ENCODE data around the gene SLIT3. TPM values are rescaled to one million over a fixed set of nuclear protein-coding genes. Genes with fewer than 3 reads are reported as not detected.
A peak's percentile ranks its signal among the peaks of the same experiment; 100 is the strongest.

SLIT3 gene
- total and polyA plus RNA-seq, 2 donors from 2014 or later, result 14.5 to 54.1 TPM

- no peak overlapping the region for H3K4me3 ChIP-seq (ENCODE audit: low read length in 3 of 3)
- no peak for TF ChIP-seq CTCF (IDR thresholded peaks at IDR 0.05; ENCODE audit: borderline replicate concordance, extremely low read depth, insufficient read depth)
- no peaks in the 10 kb centered on the region for H3K27me3 ChIP-seq (ENCODE audit: control insufficient read depth, insufficient read depth, low read length)
- DNase-seq (peak in 4 of 5 donors; percentile 52 to 68 (median 54)), FAIRE-seq (no peak)
- no peaks in the 10 kb centered on the region for H3K36me3 ChIP-seq (ENCODE audit: control insufficient read depth in 2 of 3, insufficient read depth in 3 of 3, low read length in 3 of 3)
- peaks cover 0 to 6% (median 0%) of the 10 kb centered on the region in 3 donors for H3K4me1 ChIP-seq (ENCODE audit: control insufficient read depth in 2 of 3, insufficient read depth in 2 of 3, low read depth in 1 of 3, low read length in 3 of 3)
- intact Hi-C loops (cut with DNase I), result no loop called here
- no peak overlapping the region for H3K27ac ChIP-seq (ENCODE audit: low read depth in 2 of 2, low read length in 2 of 2)
- H3K9me3 ChIP-seq (ENCODE audit: control insufficient read depth in 2 of 3, insufficient read depth in 1 of 3, low read length in 3 of 3), result no peaks in the 10 kb centered on the region
- H3K9ac ChIP-seq (ENCODE audit: low read length in 3 of 3), result no peak overlapping the region
Measured at GRCh38 chr5:169081000-169081724, 219.8 kb downstream of the SLIT3 start.

GRCh38 chr5:169080448-169080911, 220.5 kb downstream of the SLIT3 start:
- peaks cover 0 to 6% (median 0%) of the 10 kb centered on the region in 3 donors for H3K4me1 ChIP-seq (ENCODE audit: control insufficient read depth in 2 of 3, insufficient read depth in 2 of 3, low read depth in 1 of 3, low read length in 3 of 3)
- no peaks in the 10 kb centered on the region for H3K27me3 ChIP-seq (ENCODE audit: control insufficient read depth, insufficient read depth, low read length)
- intact Hi-C loops (cut with DNase I), result no loop called here
- no peak overlapping the region for H3K9ac ChIP-seq (ENCODE audit: low read length in 3 of 3)
- H3K27ac ChIP-seq (ENCODE audit: low read depth in 2 of 2, low read length in 2 of 2), result no peak overlapping the region
- DNase-seq, result peak in 3 of 5 donors; percentile 36 to 60 (median 59)
- H3K36me3 ChIP-seq (ENCODE audit: control insufficient read depth in 2 of 3, insufficient read depth in 3 of 3, low read length in 3 of 3), result no peaks in the 10 kb centered on the region
- no peaks in the 10 kb centered on the region for H3K9me3 ChIP-seq (ENCODE audit: control insufficient read depth in 2 of 3, insufficient read depth in 1 of 3, low read length in 3 of 3)
- FAIRE-seq, result no peak
- H3K4me3 ChIP-seq (ENCODE audit: low read length in 3 of 3), result no peak overlapping the region
- TF ChIP-seq CTCF (IDR thresholded peaks at IDR 0.05; ENCODE audit: borderline replicate concordance, extremely low read depth, insufficient read depth), result no peak

GRCh38 chr5:169079697-169080096, 221.2 kb downstream of the SLIT3 start:
- intact Hi-C loops (cut with DNase I), result no loop called here
- Histone ChIP-seq H3K27ac (ENCODE audit: low read depth in 2 of 2, low read length in 2 of 2) (no peak overlapping the region), H3K9me3 (ENCODE audit: control insufficient read depth in 2 of 3, insufficient read depth in 1 of 3, low read length in 3 of 3) (no peaks in the 10 kb centered on the region), H3K4me1 (ENCODE audit: control insufficient read depth in 2 of 3, insufficient read depth in 2 of 3, low read depth in 1 of 3, low read length in 3 of 3) (peaks cover 0 to 6% (median 0%) of the 10 kb centered on the region in 3 donors), H3K36me3 (ENCODE audit: control insufficient read depth in 2 of 3, insufficient read depth in 3 of 3, low read length in 3 of 3) (no peaks in the 10 kb centered on the region), H3K4me3 (ENCODE audit: low read length in 3 of 3) (no peak overlapping the region), H3K9ac (ENCODE audit: low read length in 3 of 3) (no peak overlapping the region), H3K27me3 (ENCODE audit: control insufficient read depth, insufficient read depth, low read length) (no peaks in the 10 kb centered on the region)
- no peak for DNase-seq
- no peak for TF ChIP-seq CTCF (IDR thresholded peaks at IDR 0.05; ENCODE audit: borderline replicate concordance, extremely low read depth, insufficient read depth)
- FAIRE-seq, result no peak
